HG03378 (cell line): ENCODE results near the gene IL4.

Source experiments
- ATAC-seq: cut with Tn5 transposase; IDR thresholded peaks from one replicate; pipeline ENCODE4 v1.9.1; 2021; ENCODE audit warnings: mild to moderate bottlenecking, moderate library complexity; ENCODE audit not compliant: unreplicated experiment

IL4 gene

DNA sequence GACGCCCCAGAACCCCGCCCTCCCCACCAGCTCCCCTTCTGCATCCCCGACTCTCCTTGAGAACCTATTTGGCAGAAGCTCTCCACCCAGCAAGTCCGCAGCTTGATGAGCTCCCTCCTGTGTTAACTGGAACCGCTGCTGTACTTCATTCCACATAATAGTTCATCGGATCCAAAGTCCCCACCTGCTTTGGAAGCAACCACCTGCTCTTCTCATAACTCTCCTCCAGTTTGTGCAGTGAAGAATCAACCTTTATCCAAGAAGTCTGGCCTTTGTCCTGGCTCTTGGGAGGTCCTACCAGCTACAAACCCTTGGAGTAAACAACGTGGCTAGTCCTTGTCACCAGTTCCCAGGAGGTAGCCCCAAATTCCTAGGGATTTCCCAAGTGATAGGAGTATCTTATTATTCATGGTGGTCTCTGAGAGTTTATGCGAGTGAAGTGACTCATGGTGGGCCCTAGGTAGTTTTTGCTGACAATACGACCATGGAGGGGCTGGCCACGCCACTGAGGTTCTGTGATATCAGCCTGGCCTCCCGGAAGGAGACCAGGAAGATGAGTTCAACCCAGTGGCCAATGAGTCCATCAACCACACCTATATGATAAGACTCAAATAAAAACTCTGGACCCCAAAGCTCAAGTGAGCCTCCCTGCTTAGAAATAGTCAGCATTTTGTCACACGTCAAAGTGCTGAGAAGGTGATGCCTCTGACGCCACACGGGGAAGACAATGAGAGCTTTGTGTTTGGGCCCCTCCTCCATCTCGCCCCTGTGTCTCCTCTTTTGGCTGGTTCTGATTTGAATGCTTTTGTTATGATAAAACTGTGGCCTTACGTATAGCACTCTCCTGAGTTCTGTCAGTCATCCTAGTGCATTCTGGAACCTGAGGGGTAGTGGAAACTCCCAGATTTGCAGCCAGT is 3.6 kb upstream of the IL4 start:
- no peak for ATAC-seq

- no peak for ATAC-seq
Observed at GRCh38 chr5:132671000-132671399, 2.8 kb upstream of the IL4 start.

GRCh38 chr5:132673488-132673887 is 301 bp upstream of the IL4 start:
- no peak for ATAC-seq

DNA sequence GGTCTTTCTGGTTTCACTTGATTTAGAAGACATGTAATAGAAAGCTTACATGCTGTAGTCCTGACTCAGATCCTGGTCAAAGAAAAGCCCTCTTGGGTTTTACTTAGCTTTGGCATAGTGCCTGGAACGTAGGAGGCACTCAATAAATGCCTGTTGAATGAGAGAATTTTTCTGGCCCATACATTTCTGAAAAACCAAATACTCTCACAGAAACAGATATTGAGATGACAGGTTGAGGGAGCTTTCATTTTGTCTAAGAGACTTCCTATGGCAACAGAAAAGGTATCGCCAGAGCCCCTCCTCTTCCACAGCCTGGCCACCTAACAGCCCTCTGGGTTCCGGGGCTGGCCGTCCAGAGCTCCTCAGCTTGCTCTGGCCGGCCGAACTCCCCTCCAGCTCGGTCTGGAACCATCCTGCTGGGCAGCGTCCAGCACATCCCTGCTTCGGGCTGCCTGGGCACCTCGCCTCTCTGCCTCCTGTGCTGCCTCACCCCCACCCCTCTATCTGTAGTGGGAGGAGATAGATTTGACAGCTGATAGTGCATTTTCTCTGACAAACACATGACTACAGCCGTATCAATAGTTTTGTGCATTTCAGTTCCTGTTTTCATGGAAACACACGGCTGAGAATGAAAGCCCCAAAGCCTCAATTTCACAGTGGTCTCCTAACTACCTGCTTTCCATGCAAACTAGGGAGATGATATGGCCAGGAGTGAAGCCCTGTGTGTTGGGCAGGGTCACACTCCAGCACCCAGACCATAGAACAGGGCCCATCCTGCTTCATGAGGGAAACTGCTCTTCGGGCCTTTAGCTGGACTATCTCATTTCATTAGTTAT is 1.1 kb downstream of the IL4 start:
- ATAC-seq = peak; percentile 78

DNA sequence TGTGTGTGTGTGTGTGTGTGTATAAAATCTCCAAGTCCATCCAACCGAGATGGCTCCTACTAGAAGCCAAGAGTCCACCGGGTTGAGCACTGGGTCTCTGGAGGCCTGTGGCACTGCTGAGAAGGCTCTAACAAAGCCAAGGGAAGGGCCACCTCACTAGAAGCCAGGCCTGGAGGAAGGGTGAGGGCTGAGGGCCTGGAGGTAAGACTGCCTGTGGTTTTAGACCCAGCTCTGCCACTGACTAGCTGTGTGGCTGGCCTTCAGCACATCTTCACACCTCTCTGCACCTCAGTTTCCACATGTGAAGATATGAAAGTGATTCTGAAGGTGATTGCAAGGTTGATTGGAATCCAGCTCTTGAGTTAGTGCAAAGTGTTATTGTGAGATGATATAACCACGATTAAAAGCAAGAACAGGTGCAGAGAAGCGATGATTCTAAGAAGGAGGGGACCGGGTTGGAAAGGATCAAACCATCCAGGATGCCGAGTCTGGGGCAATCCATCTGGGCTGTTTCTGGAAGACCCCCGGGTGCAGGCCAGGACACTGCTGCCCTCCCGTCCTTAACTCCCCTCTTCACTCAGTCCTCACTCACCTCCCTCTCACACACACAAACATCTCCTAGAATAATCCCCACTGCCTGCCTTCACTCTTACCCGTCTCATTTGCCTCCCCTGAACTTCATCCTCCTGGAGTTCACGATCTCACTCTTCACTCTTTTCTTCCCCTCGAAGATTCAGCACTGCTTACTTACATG is 2.3 kb downstream of the IL4 start:
- no peak for ATAC-seq

- ATAC-seq = no peak
Observed at GRCh38 chr5:132677191-132677590, 3.4 kb downstream of the IL4 start.

DNA sequence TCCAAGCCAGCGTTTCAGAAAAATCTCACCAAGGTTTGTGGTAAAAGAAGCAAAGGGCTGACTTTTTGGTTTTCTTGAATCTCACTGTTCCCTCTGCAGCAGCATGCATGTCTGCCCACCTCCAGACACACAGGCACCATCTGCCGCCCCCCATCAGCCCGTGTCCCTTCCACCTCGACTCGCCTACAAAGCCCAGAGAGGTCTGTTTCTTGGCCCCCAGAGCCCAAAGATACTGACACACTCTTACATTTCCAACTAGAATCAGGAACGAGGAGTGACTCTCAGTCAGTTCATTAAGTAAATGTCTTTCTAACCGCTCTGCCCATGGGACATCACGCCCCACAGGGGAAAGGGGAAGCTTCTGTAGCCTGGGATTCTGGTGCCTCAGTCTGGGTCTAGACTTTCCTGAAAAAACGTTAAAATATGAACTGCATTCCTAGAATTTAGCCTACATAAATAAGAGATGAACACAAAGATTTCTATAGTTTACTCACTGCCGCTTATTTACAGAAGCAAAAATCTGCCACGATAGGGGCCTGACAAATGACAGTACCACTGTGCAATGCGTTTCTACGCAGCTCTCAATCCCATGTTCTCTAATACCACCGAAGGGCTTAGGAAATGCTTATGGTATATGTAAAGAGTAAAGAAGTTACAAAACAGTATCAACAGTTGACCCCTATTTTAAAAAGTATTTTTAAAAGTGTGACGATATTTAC is 4.1 kb downstream of the IL4 start:
- no peak for ATAC-seq

DNA sequence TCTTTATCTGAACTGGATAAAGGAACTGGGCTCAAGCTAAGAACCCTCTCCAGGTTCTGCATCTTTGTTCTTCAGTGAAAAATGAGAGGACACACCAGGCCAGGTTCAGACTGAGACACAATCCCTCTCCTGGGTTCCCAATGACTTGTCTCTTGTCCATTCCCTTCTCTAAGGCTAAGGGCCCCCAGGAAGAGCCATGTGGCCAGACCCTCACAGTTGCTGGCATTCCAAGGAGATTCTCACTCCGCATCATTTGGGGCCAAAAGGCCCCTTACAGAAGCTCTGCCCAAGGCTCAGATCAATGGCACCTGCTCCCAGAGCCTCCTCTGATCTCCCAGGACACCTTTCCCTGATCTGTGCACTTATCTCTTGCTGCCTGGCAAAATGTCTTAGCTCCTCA is 4.9 kb downstream of the IL4 start:
- ATAC-seq = no peak

GRCh38 chr5:132679166-132679565 is 5.4 kb downstream of the IL4 start:
- no peak for ATAC-seq

DNA sequence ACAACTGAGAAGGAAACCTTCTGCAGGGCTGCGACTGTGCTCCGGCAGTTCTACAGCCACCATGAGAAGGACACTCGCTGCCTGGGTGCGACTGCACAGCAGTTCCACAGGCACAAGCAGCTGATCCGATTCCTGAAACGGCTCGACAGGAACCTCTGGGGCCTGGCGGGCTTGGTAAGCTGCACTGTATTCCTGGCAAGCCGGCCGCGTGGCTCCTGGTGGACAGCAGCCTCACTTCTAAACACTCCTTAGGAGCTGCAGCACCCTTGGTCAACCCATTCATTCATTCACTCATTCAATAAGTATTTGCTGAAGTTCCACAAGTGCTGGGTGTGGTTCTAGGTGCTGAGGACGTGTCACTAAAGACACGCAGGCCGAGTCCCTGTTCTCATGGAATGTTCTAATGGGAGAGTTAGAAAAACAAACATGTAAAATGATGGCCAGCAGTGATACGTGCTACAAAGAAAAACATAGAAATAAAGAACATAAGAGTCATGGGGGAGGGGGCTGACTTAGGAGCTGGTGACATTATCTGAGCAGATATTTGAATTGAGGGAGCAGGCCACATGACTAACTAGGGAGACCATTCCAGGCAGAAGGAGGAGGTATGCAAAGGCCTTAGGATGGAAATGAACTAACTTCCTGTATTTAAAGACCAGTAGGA is 6.1 kb downstream of the IL4 start:
- ATAC-seq = no peak

DNA sequence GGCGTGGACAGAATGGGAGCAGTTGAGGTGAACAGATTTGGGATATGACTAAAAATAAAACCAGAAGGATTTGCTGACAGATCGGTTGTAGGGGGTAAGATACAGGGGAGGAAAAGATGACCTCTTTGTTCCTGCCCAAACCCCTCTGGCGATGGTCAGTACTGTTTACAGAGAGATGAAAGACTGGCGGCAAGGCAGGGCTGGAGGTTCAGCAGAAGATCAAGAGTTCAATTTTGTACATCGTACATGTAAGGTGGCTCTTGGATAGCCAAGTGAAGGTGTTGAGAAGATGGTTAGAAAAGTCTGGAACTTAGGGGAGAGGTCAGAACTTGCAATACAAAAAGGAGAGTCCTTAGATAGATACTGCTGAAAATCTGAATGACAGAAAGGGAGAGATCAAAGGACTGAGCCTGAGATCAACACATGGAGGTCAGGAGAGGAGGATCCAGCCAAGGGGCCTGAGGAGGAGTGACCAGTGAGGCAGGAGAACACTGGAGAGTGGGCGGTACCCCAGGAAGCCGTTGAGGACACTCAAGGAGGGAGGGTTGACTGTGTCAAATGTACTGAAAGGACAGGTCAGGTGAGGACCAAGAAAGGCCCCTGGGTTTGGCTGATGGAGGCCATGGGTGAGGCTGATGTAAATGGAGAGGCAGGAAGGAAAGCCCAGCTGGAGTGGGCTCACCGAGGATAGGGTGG is 7.1 kb downstream of the IL4 start:
- ATAC-seq = no peak

DNA sequence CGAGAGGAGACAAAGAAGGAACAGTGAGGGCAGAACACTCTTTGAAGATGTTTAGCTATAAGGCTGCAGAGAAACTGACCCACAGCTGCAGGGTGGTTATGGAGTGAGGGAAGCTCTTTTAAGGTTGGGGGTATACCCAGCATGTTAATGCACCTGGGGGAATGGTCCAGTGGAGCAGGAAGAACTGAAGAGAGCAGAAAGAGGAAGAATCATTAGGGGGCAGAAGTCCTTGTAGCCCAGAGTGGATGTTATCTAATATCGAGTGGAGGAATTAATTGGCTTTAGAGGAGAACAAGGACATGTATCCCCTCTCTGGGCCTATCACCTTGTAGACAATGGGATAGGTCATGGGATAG is 7.7 kb downstream of the IL4 start:
- ATAC-seq = no peak

DNA sequence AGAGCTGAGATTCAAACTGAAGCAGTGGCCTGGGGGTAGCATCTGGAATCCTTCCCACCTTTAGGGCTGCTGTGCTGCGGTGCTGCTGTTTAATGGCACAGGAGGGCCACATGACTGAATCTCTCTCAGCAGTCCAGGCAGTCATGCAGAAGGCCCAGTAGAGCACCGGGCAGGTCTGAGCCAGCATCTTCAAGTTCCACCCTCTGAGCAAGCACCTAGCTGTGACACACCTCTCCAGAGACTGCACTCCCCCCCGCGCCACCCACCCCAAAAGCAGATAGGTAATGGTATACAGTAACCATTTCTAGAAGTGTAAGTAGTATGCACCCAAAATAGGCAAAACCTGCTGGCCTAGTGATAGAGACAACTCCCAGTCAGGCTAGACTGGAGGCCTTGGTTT is 8.2 kb downstream of the IL4 start:
- ATAC-seq = no peak

DNA sequence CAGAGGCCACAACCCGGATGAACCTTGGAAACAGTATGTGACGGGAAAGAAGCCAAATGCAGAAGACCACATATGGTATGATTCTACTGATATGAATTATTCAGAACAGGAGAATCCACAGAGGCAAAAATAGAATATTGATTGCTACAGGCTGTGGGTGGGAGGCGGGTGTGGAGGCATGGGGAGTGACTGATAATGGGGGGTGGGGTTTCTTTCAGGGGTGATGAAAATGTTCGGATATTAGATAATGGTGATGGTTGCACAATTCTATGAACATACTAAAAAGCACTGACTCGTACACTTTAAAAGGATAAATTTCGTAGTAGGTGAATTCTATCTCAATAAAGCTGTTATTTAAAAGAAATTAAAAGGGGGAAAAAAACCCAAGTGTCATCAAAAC is 10.7 kb downstream of the IL4 start:
- no peak for ATAC-seq

DNA sequence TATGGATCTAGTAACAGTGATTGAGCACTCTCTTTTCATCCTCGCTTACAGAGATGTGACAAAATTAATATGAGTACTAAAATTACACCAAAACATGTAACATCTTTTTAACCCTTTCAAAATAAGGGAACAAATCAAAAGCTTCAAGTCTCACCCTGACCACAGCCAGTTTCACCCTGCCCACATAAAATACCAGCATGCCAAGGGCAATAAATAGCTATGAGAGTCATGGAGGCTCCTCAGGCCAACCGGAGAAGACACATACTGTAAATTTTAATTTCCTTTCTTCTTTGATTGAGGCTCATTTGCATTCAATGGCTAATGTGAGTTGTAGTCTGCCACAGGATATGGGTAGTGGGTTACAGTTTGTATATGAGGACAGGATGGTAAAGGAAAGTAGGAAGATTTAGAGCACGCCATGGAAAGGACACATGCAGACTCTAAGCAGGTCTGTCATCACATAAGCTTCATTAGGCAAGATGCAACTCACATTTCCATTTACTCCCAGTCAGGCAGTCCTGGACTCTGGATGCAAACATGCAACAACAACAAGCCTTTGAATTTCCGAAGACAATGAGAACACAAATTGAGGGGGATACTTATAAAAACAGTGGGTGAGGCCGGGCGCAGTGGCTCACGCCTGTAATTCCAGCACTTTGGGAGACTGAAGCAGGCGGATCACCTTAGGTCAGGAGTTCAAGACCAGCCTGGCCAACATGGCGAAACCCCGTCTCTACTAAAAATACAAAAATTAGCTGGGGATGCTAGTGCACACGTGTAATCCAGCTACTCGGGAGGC is 11.3 kb downstream of the IL4 start:
- peak; percentile 36 for ATAC-seq

GRCh38 chr5:132686193-132686592 is 12.4 kb downstream of the IL4 start:
- no peak for ATAC-seq

DNA sequence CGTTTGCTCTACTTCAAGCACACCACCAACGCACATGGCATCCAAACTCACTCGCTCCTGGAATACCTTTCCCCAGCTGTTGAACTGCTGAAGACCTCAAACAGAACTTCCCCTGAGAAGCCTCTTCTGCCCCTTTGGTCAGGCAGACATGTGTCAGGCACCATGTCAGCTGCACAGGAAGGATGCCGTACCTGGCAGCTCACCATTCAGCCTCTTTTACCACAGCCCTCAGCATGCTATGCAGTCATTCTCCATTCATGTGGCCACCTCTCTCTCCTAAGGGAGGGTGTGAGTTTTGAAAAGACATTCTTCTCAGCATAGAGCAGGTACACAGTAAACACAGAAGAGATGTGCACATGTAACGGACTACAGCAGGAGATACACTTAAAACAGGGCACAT is 14.2 kb downstream of the IL4 start:
- ATAC-seq = no peak

DNA sequence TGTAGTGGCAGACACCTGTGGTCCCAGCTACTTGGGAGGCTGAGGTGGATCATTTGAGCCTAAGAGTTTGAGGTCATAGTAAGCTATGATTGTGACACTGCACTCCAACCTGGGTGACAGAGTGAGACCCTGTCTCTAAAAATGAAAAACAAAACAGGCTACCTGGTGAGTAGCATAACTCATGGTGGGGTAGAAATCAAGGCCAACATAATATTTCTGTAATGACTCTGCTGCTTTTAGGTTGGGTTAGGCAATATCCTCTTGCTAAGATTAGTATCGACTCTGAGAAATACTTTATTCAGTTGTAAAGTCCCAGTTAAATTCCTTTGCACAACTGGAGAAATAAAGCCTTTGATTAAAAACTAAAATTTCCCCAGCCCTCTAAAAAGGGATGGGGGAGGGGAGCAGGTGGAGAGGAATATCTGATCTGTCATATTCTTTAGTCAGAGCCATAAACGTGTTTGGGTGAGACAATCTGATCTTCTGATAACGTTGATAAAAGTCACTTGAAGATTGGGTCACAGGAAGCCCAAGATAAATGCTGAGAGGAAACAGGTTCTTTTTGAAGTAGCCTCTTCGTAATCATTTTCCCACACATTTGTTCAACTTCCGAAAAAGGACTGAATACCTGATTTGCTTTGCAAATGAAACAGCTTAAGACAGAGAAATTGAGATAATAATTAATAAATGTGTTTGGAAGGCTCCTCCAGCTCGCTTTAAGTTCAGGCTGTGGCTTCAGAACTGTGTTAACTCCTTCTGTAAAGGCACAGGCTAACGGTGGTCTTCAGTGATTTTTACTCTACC is 14.9 kb downstream of the IL4 start:
- peak; percentile 39 for ATAC-seq
